Hepatocyte (in vitro differentiated cells): ENCODE data around the gene CYTH1.

Experiments used
- EZH2 ChIP-seq: fragments of 200-600 bp; sonication (generic); IDR thresholded peaks from 2 replicates; pipeline ENCODE4 v1.6.1; 2016; ENCODE audit warnings: antibody characterized with exemption, mild to moderate bottlenecking, borderline replicate concordance
- EZH2phosphoT487 ChIP-seq: fragments of 200-600 bp; sonication (generic); IDR thresholded peaks from one replicate; pipeline ENCODE4 v1.6.1; 2018; ENCODE audit warnings: antibody characterized with exemption, mild to moderate bottlenecking, low read depth, moderate library complexity; ENCODE audit not compliant: unreplicated experiment, severe bottlenecking
- TF ChIP-seq, protein P1 (sequence below): fragments of 200-600 bp; sonication (generic); IDR thresholded peaks from 2 replicates; pipeline ENCODE4 v1.5.1; 2016; ENCODE audit warnings: antibody characterized with exemption, mild to moderate bottlenecking; ENCODE audit not compliant: poor library complexity

DNA sequence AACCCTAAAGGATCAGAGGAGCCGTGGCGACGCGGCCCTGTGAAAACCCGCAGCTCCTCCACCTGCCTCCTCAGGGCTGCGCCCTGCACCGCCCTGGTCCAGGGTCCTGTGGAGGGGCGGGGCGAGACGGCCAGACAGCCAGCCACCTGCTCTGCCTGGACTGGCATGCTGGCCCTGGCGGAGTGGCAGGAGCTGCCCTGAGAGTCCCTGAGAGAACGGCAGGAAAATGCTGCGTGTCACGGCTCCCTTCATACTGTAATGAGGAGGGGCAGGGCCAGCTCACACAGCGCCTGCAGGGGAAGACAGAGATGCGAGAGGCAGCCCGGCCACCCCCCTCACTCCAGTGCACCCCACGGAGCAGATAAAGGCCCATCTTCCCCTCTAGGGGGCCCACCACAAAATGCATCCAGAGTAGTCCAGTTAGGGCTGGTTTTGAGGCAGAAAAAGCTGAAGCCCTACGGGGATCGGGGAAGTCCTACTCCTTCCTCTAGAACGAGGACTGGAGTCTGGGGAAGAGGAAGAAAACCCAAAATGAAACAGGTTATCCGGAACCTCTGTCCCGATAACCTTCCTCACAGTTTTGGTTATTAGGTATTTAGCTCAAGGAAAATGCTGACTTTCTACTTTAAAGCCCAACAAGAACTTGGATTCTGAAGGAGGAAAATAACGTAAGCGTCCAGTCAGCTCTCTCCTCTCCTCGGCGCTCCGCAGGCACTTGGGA is 107.3 kb downstream of the CYTH1 start:
- TF ChIP-seq, protein P1, sequence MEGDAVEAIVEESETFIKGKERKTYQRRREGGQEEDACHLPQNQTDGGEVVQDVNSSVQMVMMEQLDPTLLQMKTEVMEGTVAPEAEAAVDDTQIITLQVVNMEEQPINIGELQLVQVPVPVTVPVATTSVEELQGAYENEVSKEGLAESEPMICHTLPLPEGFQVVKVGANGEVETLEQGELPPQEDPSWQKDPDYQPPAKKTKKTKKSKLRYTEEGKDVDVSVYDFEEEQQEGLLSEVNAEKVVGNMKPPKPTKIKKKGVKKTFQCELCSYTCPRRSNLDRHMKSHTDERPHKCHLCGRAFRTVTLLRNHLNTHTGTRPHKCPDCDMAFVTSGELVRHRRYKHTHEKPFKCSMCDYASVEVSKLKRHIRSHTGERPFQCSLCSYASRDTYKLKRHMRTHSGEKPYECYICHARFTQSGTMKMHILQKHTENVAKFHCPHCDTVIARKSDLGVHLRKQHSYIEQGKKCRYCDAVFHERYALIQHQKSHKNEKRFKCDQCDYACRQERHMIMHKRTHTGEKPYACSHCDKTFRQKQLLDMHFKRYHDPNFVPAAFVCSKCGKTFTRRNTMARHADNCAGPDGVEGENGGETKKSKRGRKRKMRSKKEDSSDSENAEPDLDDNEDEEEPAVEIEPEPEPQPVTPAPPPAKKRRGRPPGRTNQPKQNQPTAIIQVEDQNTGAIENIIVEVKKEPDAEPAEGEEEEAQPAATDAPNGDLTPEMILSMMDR, result no peak
- TF ChIP-seq EZH2, result no peak
- TF ChIP-seq EZH2phosphoT487, result no peak
